K562 (cell line): Measurements from ENCODE around the gene FCGR3A.

ENCODE experiments used
- ATF1 ChIP-seq, 2 experiments: fragments of 450-650 bp in 1 of 2; IDR thresholded peaks; 2 replicates each; pipeline ENCODE4 v1.6.1; 2016; ENCODE audit warnings: missing compliant biosample characterization in 1 of 2, missing genetic modification characterization in 1 of 2
- CTCF ChIP-seq, 3 experiments: IDR thresholded peaks in 2 of 3; conservative IDR thresholded peaks in 1 of 3; 2 replicates each; pipeline ENCODE4 v1.5.1; 2011 to 2012; ENCODE audit warnings: low read length in 3 of 3, mild to moderate bottlenecking in 3 of 3, control low read depth in 2 of 3, improper control_type of control experiment in 1 of 3, inconsistent platforms in 1 of 3, low read depth in 1 of 3, mixed read lengths in 1 of 3, moderate library complexity in 1 of 3; ENCODE audit not compliant: insufficient read depth in 2 of 3
- ELF4 ChIP-seq: fragments of 450-650 bp; formaldehyde crosslinking; IDR thresholded peaks from 2 replicates; pipeline ENCODE4 v1.4.0; 2022; ENCODE audit warnings: missing genetic modification characterization
- MYBL2 ChIP-seq, 2 experiments: fragments of 450-650 bp in 1 of 2; sonication (generic) in 1 of 2; formaldehyde crosslinking in 1 of 2; IDR thresholded peaks; 2 replicates each; pipeline versions ENCODE4 v1.6.1 to v1.8.1; 2017 to 2022; ENCODE audit warnings: borderline replicate concordance in 1 of 2, inconsistent platforms in 1 of 2, low read depth in 1 of 2, mild to moderate bottlenecking in 1 of 2, missing genetic modification reagents in 1 of 2, moderate library complexity in 1 of 2
- SIN3B ChIP-seq: fragments of 450-650 bp; IDR thresholded peaks from 2 replicates; pipeline ENCODE4 v1.6.1; 2017; ENCODE audit warnings: low read depth, mild to moderate bottlenecking, moderate library complexity
- ZBTB1 ChIP-seq: sonication (generic); formaldehyde crosslinking; IDR thresholded peaks from 2 replicates; pipeline ENCODE4 v1.8.1; 2023; ENCODE audit warnings: missing genetic modification reagents, low read depth, mild to moderate bottlenecking, borderline replicate concordance

GRCh38 chr1:161492827-161493226 lies 56.8 kb downstream of the FCGR3A start:
- no peak for TF ChIP-seq SIN3B
- TF ChIP-seq ZBTB1 (CRISPR knock-in tag) = no peak
- TF ChIP-seq ELF4 = no peak
- TF ChIP-seq CTCF (IDR thresholded peaks at IDR 0.05 in 2 of 3, conservative IDR thresholded peaks at IDR 0.05 in 1 of 3; ENCODE audit: insufficient read depth in 2 of 3, low read depth in 1 of 3, low read length in 3 of 3) = no peak
- TF ChIP-seq MYBL2 (IDR thresholded peaks at IDR 0.05; ENCODE audit: low read depth) = no peak
- no peak for TF ChIP-seq MYBL2 (CRISPR knock-in tag; IDR thresholded peaks at IDR 0.05; ENCODE audit: borderline replicate concordance)
- TF ChIP-seq ATF1 (CRISPR knock-in tag; IDR thresholded peaks at IDR 0.05) = no peak
- no peak for TF ChIP-seq ATF1 (tag; IDR thresholded peaks at IDR 0.05)
